ENCODE results near the gene CD83.

CD83 gene

DNA sequence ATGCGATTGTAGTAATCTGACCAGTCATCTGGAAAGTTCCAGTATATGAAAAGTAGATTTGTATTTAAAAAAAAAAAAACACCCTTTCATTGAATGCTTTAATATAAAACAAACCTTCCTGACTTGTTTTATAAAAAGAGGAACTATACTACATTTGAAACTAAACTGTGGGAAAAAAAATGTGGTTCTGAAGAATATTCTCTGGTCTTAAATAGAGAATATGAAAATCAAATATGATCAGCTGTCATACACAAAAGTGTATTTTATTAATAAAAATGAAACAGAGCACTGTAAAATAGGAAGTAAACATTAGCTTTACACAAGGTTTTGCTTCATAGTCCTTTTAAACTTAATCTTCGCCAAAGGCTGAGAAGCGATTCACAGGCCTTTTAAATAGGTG lies 25.3 kb upstream of the CD83 start:
- Histone ChIP-seq H3K36me3 (ENCODE audit: control insufficient read depth, insufficient read depth, low read length) (no peaks in the 10 kb centered on the region), H3K27me3 (ENCODE audit: control insufficient read depth, insufficient read depth, low read length) (no peaks in the 10 kb centered on the region), H3K9me3 (ENCODE audit: control insufficient read depth, insufficient read depth, low read depth, low read length) (peaks cover 9% of the 10 kb centered on the region; the same call in 1 of the 2 replicates), H3K27ac (ENCODE audit: low read depth, low read length) (no peak overlapping the region), H3K4me3 (ENCODE audit: low read depth, low read length) (no peak overlapping the region), H3K4me1 (ENCODE audit: control insufficient read depth, insufficient read depth, low read length) (peaks cover 12% of the 10 kb centered on the region), H3K9ac (ENCODE audit: low read length) (no peak overlapping the region)

DNA sequence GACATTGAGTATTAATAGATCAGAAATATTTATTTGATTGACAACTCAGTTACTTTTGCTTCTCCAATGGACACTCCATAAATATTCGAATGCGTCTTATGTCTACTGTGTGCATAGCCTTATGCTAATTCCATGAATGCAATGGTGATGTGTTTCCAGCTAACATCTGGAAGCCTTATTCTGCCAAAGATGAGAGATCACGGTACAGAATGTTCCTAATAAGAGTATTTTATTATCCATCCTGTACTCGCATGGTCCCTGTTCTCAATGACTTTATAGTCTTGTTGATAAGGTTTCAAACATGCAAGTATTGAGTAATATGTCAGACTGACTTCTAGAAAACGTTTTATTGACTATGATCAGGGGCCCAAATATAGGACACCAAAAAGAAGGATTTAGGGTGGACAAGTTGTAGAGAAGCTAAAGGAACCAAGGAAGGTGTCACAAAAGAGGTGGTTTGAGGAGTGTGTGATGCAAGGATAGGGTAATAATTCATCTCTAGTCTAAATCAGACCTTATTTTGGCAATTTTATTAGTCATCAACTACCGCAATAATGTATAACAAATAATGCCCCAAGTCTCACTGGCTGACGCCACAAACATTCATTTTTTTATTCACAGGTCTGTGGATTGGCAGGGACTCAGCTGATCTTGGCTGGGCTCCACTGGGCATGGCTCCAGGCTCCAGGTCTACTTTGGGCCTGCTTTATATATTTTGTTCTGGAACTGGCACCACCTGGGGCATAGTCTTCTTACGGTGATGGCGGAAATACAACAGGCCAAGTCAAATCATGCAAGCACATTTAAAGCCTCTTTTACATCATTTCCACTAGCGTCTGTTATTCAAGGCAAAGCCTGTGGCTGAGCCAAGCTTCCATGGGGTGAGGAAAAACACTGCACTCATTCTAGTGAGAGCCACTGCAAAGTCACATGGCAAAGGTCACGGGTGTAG lies 24.5 kb upstream of the CD83 start:
- H3K4me1 ChIP-seq (ENCODE audit: control insufficient read depth, insufficient read depth, low read length): peaks cover 10% of the 10 kb centered on the region
- H3K27me3 ChIP-seq (ENCODE audit: control insufficient read depth, insufficient read depth, low read length): no peaks in the 10 kb centered on the region
- peaks cover 9% of the 10 kb centered on the region; the same call in 1 of the 2 replicates for H3K9me3 ChIP-seq (ENCODE audit: control insufficient read depth, insufficient read depth, low read depth, low read length)
- H3K36me3 ChIP-seq (ENCODE audit: control insufficient read depth, insufficient read depth, low read length): no peaks in the 10 kb centered on the region
- no peak overlapping the region for H3K9ac ChIP-seq (ENCODE audit: low read length)
- H3K27ac ChIP-seq (ENCODE audit: low read depth, low read length): no peak overlapping the region
- H3K4me3 ChIP-seq (ENCODE audit: low read depth, low read length): no peak overlapping the region

DNA sequence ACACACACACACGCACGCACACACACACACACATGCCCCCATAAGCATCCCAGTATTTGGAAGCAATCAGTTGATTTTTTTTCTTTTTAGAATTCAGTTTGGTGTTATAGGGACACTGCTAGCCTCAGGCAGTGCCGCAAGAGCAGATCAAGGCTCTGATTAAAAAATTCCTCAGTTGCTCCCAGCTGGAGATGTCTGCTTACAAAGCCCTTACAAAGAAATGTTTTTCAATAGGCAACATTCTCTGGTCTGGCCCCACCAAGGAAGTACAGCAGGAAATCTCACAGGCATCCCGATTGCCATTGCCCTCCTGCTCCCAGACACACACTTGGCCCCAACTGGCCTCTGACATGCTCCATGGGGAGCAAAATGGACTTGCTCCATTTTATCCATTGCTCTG lies 22.9 kb upstream of the CD83 start:
- Histone ChIP-seq H3K9me3 (ENCODE audit: control insufficient read depth, insufficient read depth, low read depth, low read length) (peaks cover 9% of the 10 kb centered on the region; the same call in 1 of the 2 replicates), H3K4me1 (ENCODE audit: control insufficient read depth, insufficient read depth, low read length) (no peaks in the 10 kb centered on the region), H3K36me3 (ENCODE audit: control insufficient read depth, insufficient read depth, low read length) (no peaks in the 10 kb centered on the region), H3K4me3 (ENCODE audit: low read depth, low read length) (no peak overlapping the region), H3K27me3 (ENCODE audit: control insufficient read depth, insufficient read depth, low read length) (no peaks in the 10 kb centered on the region), H3K27ac (ENCODE audit: low read depth, low read length) (no peak overlapping the region), H3K9ac (ENCODE audit: low read length) (no peak overlapping the region)

DNA sequence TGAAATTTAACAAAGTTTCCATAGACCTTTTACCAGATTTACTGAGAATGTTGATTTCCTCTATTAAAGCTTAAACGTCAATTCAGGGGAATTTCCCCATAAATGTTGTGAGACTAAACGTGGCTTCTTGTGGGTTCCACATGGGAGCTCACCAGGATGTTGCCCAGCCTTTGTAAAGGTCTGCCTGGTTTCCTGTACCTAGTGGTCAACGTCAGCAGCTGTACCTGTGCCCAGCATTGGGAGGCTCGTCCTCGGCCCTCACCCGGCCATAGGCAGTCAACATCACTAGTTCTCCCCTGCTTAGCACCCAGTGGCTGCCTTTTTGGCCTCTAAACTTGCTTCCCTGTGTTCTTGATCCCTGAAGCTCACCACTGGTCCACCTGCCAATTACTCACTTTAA lies 22.1 kb upstream of the CD83 start:
- no peaks in the 10 kb centered on the region for H3K4me1 ChIP-seq (ENCODE audit: control insufficient read depth, insufficient read depth, low read length)
- no peaks in the 10 kb centered on the region for H3K27me3 ChIP-seq (ENCODE audit: control insufficient read depth, insufficient read depth, low read length)
- no peak overlapping the region for H3K9ac ChIP-seq (ENCODE audit: low read length)
- H3K27ac ChIP-seq (ENCODE audit: low read depth, low read length): no peak overlapping the region
- no peak overlapping the region for H3K4me3 ChIP-seq (ENCODE audit: low read depth, low read length)
- H3K9me3 ChIP-seq (ENCODE audit: control insufficient read depth, insufficient read depth, low read depth, low read length): peaks cover 4% of the 10 kb centered on the region; the same call in 1 of the 2 replicates
- H3K36me3 ChIP-seq (ENCODE audit: control insufficient read depth, insufficient read depth, low read length): no peaks in the 10 kb centered on the region

DNA sequence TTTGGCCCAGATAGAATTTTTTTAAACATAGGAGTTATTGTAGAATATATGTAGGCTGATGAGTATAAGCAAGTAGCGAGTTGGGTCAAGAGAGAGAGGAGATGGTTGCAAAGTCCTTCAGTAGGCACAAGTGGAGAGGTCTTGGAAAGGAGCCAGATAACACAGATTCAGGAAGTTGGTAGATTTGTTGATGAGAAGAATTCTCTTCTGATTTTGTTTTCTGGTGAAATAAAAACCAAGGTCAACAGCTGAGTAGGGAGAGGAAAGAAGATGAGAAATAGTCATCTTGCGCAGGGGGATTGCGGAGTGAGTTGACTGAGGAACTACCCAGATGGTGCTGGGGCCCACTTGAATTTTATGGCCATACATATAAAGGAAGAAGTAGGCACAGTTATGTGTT lies 17.4 kb upstream of the CD83 start:
- H3K27ac ChIP-seq (ENCODE audit: low read depth, low read length): no peak overlapping the region
- no peak overlapping the region for H3K9ac ChIP-seq (ENCODE audit: low read length)
- no peaks in the 10 kb centered on the region for H3K4me1 ChIP-seq (ENCODE audit: control insufficient read depth, insufficient read depth, low read length)
- H3K27me3 ChIP-seq (ENCODE audit: control insufficient read depth, insufficient read depth, low read length): peaks cover 5% of the 10 kb centered on the region; the same call in 1 of the 2 replicates
- no peaks in the 10 kb centered on the region for H3K9me3 ChIP-seq (ENCODE audit: control insufficient read depth, insufficient read depth, low read depth, low read length)
- no peak overlapping the region for H3K4me3 ChIP-seq (ENCODE audit: low read depth, low read length)
- no peaks in the 10 kb centered on the region for H3K36me3 ChIP-seq (ENCODE audit: control insufficient read depth, insufficient read depth, low read length)

GRCh38 chr6:14100966-14101365 lies 16.6 kb upstream of the CD83 start:
- Histone ChIP-seq H3K4me1 (ENCODE audit: control insufficient read depth, insufficient read depth, low read length) (no peaks in the 10 kb centered on the region), H3K27ac (ENCODE audit: low read depth, low read length) (no peak overlapping the region), H3K36me3 (ENCODE audit: control insufficient read depth, insufficient read depth, low read length) (no peaks in the 10 kb centered on the region), H3K9me3 (ENCODE audit: control insufficient read depth, insufficient read depth, low read depth, low read length) (peaks cover 4% of the 10 kb centered on the region; the same call in 1 of the 2 replicates), H3K27me3 (ENCODE audit: control insufficient read depth, insufficient read depth, low read length) (peaks cover 5% of the 10 kb centered on the region; the same call in 1 of the 2 replicates), H3K9ac (ENCODE audit: low read length) (no peak overlapping the region), H3K4me3 (ENCODE audit: low read depth, low read length) (no peak overlapping the region)

- Histone ChIP-seq H3K27ac (ENCODE audit: low read depth, low read length) (no peak overlapping the region), H3K36me3 (ENCODE audit: control insufficient read depth, insufficient read depth, low read length) (no peaks in the 10 kb centered on the region), H3K9me3 (ENCODE audit: control insufficient read depth, insufficient read depth, low read depth, low read length) (peaks cover 16% of the 10 kb centered on the region), H3K4me3 (ENCODE audit: low read depth, low read length) (no peak overlapping the region), H3K4me1 (ENCODE audit: control insufficient read depth, insufficient read depth, low read length) (no peaks in the 10 kb centered on the region), H3K27me3 (ENCODE audit: control insufficient read depth, insufficient read depth, low read length) (peaks cover 5% of the 10 kb centered on the region; the same call in 1 of the 2 replicates), H3K9ac (ENCODE audit: low read length) (no peak overlapping the region)
Measured at GRCh38 chr6:14102383-14102782, 15.2 kb upstream of the CD83 start.

DNA sequence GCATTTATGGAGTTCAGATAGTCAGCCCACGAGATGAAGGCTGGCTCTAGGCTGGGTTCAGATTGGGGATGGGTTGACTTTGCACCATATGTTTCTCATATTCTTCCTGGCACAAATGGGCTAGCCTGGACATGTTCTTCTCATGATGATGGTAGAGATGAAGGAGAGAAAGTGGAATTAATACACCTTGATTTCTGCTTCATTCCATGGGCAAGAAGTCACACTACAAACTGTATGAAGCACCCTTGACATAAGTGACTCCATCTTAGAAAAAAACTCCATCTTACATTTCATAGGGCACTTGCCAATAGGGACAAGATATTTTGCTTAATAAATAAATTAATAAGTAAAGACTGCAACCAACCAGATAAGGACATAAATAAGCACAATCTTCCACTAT lies 12.0 kb upstream of the CD83 start:
- Histone ChIP-seq H3K36me3 (ENCODE audit: control insufficient read depth, insufficient read depth, low read length) (no peaks in the 10 kb centered on the region), H3K27me3 (ENCODE audit: control insufficient read depth, insufficient read depth, low read length) (peaks cover 5% of the 10 kb centered on the region; the same call in 1 of the 2 replicates)

GRCh38 chr6:14107000-14107399 lies 10.6 kb upstream of the CD83 start:
- no peaks in the 10 kb centered on the region for H3K27me3 ChIP-seq (ENCODE audit: control insufficient read depth, insufficient read depth, low read length)

More for the DNA sequence above, 12.0 kb upstream of the CD83 start:
- no peak overlapping the region for H3K27ac ChIP-seq (ENCODE audit: low read depth, low read length)
- no peaks in the 10 kb centered on the region for H3K4me1 ChIP-seq (ENCODE audit: control insufficient read depth, insufficient read depth, low read length)
- H3K9ac ChIP-seq (ENCODE audit: low read length): no peak overlapping the region
- no peak overlapping the region for H3K4me3 ChIP-seq (ENCODE audit: low read depth, low read length)
- peaks cover 22% of the 10 kb centered on the region for H3K9me3 ChIP-seq (ENCODE audit: control insufficient read depth, insufficient read depth, low read depth, low read length)

GRCh38 chr6:14107711-14108494 lies 9.7 kb upstream of the CD83 start:
- peaks cover 22% of the 10 kb centered on the region for H3K9me3 ChIP-seq (ENCODE audit: control insufficient read depth, insufficient read depth, low read depth, low read length)
- H3K4me1 ChIP-seq (ENCODE audit: control insufficient read depth, insufficient read depth, low read length): no peaks in the 10 kb centered on the region
- H3K36me3 ChIP-seq (ENCODE audit: control insufficient read depth, insufficient read depth, low read length): no peaks in the 10 kb centered on the region
- H3K9ac ChIP-seq (ENCODE audit: low read length): no peak overlapping the region
- no peak overlapping the region for H3K4me3 ChIP-seq (ENCODE audit: low read depth, low read length)
- H3K27me3 ChIP-seq (ENCODE audit: control insufficient read depth, insufficient read depth, low read length): no peaks in the 10 kb centered on the region
- no peak overlapping the region for H3K27ac ChIP-seq (ENCODE audit: low read depth, low read length)

More at GRCh38 chr6:14107000-14107399, 10.6 kb upstream of the CD83 start:
- H3K9ac ChIP-seq (ENCODE audit: low read length): no peak overlapping the region
- H3K27ac ChIP-seq (ENCODE audit: low read depth, low read length): no peak overlapping the region
- no peaks in the 10 kb centered on the region for H3K36me3 ChIP-seq (ENCODE audit: control insufficient read depth, insufficient read depth, low read length)
- peaks cover 22% of the 10 kb centered on the region for H3K9me3 ChIP-seq (ENCODE audit: control insufficient read depth, insufficient read depth, low read depth, low read length)
- H3K4me3 ChIP-seq (ENCODE audit: low read depth, low read length): no peak overlapping the region
- no peaks in the 10 kb centered on the region for H3K4me1 ChIP-seq (ENCODE audit: control insufficient read depth, insufficient read depth, low read length)
